Parathyroid adenoma (tissue), 2 donors: Measurements from ENCODE around the gene HRC.
A peak's percentile ranks its signal among the peaks of the same experiment; 100 is the strongest.

Experiments
- H2AFZ ChIP-seq: fragments of 300-600 bp; sonication (generic); one replicate; pipeline ENCODE4 v1.7.0; 2017; ENCODE audit warnings: antibody characterized with exemption, mild to moderate bottlenecking
- H3K27ac ChIP-seq: fragments of 300-600 bp; sonication (generic); one replicate; pipeline ENCODE4 v1.7.0; 2017
- H3K27me3 ChIP-seq: fragments of 300-600 bp; sonication (generic); one replicate; pipeline ENCODE4 v1.7.0; 2017; ENCODE audit warnings: low read length; ENCODE audit not compliant: control insufficient read depth, insufficient read depth
- H3K36me3 ChIP-seq: fragments of 300-600 bp; sonication (generic); one replicate; pipeline ENCODE4 v1.7.0; 2017; ENCODE audit warnings: low read length; ENCODE audit not compliant: control insufficient read depth, insufficient read depth
- H3K4me1 ChIP-seq: fragments of 300-600 bp; sonication (generic); one replicate; pipeline ENCODE4 v1.7.0; 2017; ENCODE audit warnings: control low read depth
- H3K4me2 ChIP-seq: fragments of 300-600 bp; sonication (generic); one replicate; pipeline ENCODE4 v1.7.0; 2017; ENCODE audit warnings: low read length
- H3K4me3 ChIP-seq: fragments of 300-600 bp; sonication (generic); one replicate; pipeline ENCODE4 v1.7.0; 2017; ENCODE audit warnings: low read depth, low read length
- H3K79me2 ChIP-seq: fragments of 300-600 bp; sonication (generic); one replicate; pipeline ENCODE4 v1.7.0; 2017; ENCODE audit warnings: control low read depth
- H3K9ac ChIP-seq: fragments of 300-600 bp; sonication (generic); one replicate; pipeline ENCODE4 v1.7.0; 2017; ENCODE audit warnings: mild to moderate bottlenecking
- H3K9me3 ChIP-seq: fragments of 300-600 bp; sonication (generic); one replicate; pipeline ENCODE4 v1.7.0; 2017; ENCODE audit warnings: low read length; ENCODE audit not compliant: control insufficient read depth
- TF ChIP-seq, protein P1 (sequence below): fragments of 300-600 bp; sonication (generic); IDR thresholded peaks from one replicate; pipeline ENCODE4 v1.7.0; 2017; ENCODE audit warnings: antibody characterized with exemption, mild to moderate bottlenecking
- donor health status: primary hyperparathyroidism.

The HRC gene, protein sequence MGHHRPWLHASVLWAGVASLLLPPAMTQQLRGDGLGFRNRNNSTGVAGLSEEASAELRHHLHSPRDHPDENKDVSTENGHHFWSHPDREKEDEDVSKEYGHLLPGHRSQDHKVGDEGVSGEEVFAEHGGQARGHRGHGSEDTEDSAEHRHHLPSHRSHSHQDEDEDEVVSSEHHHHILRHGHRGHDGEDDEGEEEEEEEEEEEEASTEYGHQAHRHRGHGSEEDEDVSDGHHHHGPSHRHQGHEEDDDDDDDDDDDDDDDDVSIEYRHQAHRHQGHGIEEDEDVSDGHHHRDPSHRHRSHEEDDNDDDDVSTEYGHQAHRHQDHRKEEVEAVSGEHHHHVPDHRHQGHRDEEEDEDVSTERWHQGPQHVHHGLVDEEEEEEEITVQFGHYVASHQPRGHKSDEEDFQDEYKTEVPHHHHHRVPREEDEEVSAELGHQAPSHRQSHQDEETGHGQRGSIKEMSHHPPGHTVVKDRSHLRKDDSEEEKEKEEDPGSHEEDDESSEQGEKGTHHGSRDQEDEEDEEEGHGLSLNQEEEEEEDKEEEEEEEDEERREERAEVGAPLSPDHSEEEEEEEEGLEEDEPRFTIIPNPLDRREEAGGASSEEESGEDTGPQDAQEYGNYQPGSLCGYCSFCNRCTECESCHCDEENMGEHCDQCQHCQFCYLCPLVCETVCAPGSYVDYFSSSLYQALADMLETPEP

DNA sequence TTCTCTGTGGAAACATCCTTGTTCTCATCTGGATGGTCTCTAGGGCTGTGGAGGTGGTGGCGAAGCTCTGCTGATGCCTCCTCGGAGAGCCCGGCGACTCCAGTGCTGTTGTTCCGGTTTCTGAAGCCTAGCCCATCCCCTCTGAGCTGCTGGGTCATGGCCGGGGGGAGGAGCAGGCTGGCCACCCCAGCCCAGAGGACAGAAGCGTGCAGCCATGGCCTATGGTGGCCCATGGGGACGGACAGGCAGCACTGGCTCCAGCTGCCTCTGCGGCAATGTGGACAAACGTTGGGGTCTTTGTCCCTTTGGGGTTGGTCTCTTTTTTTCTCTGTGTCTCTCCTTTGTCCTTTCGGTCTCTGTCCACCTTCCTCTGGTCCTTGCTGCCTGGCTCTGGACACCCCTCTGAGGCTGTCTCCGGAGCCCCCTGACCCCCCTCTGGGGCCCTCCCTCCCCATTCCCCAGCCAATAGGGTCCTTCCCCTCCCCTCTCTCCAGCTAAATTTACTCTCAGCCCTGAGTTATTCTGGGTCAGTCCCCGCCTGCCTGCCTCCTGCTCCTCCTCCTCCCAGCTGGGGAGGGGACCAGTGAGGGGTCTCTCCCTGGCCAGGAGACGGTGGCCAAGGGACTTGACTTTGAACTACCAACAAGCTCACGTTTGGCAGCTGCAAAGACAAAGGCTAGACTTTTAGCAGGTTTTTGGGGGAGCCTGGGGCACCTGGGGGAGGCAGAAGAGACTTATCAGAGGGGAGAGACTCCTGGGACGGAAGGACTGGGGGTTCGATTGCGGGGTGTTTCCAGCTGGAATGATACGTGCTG, at the start of gene HRC:
Gene HRC, minus strand, starts transcription at position 392 of the 815 bp plus-strand sequence. Its CDS starts 159 bp downstream, at position 233.
- Histone ChIP-seq H3K36me3 (no peaks in the 10 kb centered on the region), H3K4me2 (no peak within 1 kb of the TSS), H3K9ac (no peak within 1 kb of the TSS), H3K4me1 (peaks cover 4% of the 10 kb centered on the region), H3K27ac (peak within 1 kb of the TSS; percentile 19), H3K4me3 (no peak within 1 kb of the TSS), H2AFZ (no peak within 1 kb of the TSS), H3K9me3 (no peaks in the 10 kb centered on the region), H3K27me3 (no peaks in the 10 kb centered on the region), H3K79me2 (no peaks in the 10 kb centered on the region)
- TF ChIP-seq, protein P1, sequence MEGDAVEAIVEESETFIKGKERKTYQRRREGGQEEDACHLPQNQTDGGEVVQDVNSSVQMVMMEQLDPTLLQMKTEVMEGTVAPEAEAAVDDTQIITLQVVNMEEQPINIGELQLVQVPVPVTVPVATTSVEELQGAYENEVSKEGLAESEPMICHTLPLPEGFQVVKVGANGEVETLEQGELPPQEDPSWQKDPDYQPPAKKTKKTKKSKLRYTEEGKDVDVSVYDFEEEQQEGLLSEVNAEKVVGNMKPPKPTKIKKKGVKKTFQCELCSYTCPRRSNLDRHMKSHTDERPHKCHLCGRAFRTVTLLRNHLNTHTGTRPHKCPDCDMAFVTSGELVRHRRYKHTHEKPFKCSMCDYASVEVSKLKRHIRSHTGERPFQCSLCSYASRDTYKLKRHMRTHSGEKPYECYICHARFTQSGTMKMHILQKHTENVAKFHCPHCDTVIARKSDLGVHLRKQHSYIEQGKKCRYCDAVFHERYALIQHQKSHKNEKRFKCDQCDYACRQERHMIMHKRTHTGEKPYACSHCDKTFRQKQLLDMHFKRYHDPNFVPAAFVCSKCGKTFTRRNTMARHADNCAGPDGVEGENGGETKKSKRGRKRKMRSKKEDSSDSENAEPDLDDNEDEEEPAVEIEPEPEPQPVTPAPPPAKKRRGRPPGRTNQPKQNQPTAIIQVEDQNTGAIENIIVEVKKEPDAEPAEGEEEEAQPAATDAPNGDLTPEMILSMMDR, result no peak

DNA sequence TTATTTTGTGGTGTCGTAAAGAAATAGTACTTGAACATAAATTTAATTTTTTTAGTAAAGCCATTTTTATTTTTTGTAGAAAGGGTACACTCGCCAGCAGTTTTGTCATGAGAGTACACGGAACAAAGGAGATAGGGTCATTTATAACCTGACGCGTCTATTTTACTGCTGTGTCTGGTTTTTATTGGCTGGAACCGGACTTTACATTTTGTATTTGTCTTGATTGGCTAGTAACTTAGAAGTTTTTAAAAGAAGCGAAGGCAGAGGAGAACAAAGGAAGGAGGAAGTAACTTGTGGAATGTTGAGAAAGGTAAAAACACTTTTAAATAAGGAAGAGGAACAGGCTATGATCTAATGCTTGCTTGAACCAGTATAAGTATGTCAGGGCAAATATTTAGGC, 45.8 kb upstream of the HRC start:
- H3K4me2 ChIP-seq, result no peak overlapping the region
- no peak overlapping the region for H3K9ac ChIP-seq
- TF ChIP-seq, protein P1, result no peak
- H3K27ac ChIP-seq, result no peak overlapping the region
- no peaks in the 10 kb centered on the region for H3K36me3 ChIP-seq
- H3K4me1 ChIP-seq, result peaks cover 6% of the 10 kb centered on the region
- no peak overlapping the region for H3K4me3 ChIP-seq
- no peaks in the 10 kb centered on the region for H3K9me3 ChIP-seq
- H2AFZ ChIP-seq, result no peak overlapping the region
- no peaks in the 10 kb centered on the region for H3K79me2 ChIP-seq
- H3K27me3 ChIP-seq, result no peaks in the 10 kb centered on the region

DNA sequence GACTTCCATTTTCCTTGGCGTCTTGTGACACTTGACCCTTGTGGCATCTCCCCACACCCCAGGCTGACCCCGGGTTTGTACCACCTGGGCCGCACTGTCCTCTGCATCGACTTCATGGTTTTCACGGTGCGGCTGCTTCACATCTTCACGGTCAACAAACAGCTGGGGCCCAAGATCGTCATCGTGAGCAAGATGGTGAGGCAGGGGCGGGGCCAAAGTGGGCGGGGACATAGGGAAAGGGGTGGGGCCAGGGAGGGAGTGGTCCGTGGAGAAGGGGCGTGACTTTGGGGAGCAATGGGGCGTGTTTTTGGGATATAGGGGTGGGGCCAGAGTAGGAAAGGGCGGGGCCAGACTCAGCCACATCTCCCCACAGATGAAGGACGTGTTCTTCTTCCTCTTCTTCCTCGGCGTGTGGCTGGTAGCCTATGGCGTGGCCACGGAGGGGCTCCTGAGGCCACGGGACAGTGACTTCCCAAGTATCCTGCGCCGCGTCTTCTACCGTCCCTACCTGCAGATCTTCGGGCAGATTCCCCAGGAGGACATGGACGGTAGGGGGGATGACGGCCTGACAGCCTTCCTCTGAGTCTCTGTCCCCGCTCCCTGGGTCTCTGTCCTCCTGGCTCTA, 45.2 kb upstream of the HRC start:
- TF ChIP-seq, protein P1, result no peak
- Histone ChIP-seq H3K4me1 (peaks cover 6% of the 10 kb centered on the region), H3K36me3 (no peaks in the 10 kb centered on the region), H3K4me2 (no peak overlapping the region), H3K9ac (no peak overlapping the region), H3K27ac (no peak overlapping the region), H3K27me3 (no peaks in the 10 kb centered on the region), H3K79me2 (no peaks in the 10 kb centered on the region), H2AFZ (no peak overlapping the region), H3K4me3 (no peak overlapping the region), H3K9me3 (no peaks in the 10 kb centered on the region)

DNA sequence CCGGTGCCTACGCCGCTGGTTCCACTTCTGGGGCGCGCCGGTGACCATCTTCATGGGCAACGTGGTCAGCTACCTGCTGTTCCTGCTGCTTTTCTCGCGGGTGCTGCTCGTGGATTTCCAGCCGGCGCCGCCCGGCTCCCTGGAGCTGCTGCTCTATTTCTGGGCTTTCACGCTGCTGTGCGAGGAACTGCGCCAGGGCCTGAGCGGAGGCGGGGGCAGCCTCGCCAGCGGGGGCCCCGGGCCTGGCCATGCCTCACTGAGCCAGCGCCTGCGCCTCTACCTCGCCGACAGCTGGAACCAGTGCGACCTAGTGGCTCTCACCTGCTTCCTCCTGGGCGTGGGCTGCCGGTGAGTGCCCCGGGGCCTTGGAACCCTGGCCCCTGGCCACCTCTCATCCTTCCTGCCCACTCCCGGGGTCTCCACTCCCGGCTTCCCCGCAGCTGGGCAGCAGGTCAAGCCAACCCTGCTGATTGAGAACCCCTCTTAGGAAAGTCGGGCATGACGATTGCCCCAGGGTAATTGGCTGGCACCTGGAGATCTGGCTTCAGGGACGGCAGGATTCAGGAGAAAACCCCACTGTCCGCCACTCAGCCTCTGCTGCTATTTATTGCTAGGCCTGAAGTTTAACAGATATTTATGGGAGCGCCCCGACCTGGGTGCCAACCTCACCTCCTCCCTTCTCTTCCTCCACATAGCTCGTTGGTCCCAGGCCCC, 41.5 kb upstream of the HRC start:
- no peaks in the 10 kb centered on the region for H3K36me3 ChIP-seq

More for the DNA sequence above, 41.5 kb upstream of the HRC start:
- Histone ChIP-seq H2AFZ (peak overlapping the region; percentile 93), H3K79me2 (no peaks in the 10 kb centered on the region), H3K27ac (no peak overlapping the region), H3K9me3 (no peaks in the 10 kb centered on the region), H3K4me3 (no peak overlapping the region), H3K27me3 (no peaks in the 10 kb centered on the region), H3K9ac (no peak overlapping the region), H3K4me2 (peak overlapping the region; percentile 37), H3K4me1 (peaks cover 6% of the 10 kb centered on the region)
- TF ChIP-seq, protein P1, result no peak
